ENCODE results near the gene DPYD. TPM values are rescaled to one million over a fixed set of nuclear protein-coding genes. Genes with fewer than 3 reads are reported as not detected.

Gene DPYD
- total and polyA plus RNA-seq, 9 donors: 17.2 to 45.9 (median 38.7) TPM

DNA sequence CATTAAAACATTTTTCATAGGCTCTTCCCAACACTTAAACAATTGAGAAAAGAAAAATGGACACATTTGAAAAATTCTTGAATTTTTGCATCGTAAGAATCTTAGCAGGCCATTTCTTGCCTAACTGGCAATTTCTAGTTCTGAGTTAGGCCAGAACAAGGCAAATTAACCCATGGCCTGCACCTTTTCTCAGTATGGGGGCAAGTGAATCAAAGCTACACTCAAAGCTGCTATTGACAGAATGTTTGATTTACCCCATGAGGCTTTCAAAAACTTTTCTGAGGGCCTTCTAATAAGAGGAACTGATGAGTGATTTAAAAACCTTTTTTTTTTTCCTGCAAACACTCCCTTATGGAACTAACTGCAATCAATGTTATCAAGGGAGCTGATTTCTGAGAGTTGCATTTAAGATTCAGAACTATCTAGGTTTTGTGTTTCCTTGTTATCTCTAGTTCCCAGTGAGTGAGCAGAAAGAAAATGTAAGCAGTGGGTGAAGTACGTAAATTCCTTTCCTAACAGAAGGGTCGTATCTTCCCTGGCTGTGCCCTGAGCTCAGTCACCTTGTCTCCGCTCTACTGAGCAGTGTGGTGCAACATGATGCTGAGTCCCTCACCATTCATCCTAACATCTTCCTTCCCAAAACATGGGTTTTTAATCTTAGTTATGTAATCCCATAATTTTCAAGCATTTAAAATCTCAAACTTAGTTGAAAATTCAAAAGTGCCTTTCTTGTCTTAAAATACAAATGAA lies 353.7 kb downstream of the DPYD start:
- Histone ChIP-seq H3K4me1 (ENCODE audit: insufficient read depth) (no peaks in the 10 kb centered on the region), H3K27me3 (no peaks in the 10 kb centered on the region), H3K36me3 (no peaks in the 10 kb centered on the region), H3K4me3 (no peak overlapping the region), H3K27ac (no peak overlapping the region), H3K9me3 (no peaks in the 10 kb centered on the region)
- DNase-seq: no peak
- no peak for TF ChIP-seq POLR2A (IDR thresholded peaks at IDR 0.05)
- no peak for TF ChIP-seq CTCF (IDR thresholded peaks at IDR 0.05)
- no peak for TF ChIP-seq EP300 (IDR thresholded peaks at IDR 0.05)
- intact Hi-C loops (cut with DNase I): no loop called here
- WGBS, 3 donors: 56 to 69% (median 61%) methylated on average over 4 of the region's 4 CpGs

- TF ChIP-seq POLR2A (IDR thresholded peaks at IDR 0.05) (no peak), EP300 (IDR thresholded peaks at IDR 0.05) (no peak), CTCF (IDR thresholded peaks at IDR 0.05) (no peak)
- no peak overlapping the region for H3K27ac ChIP-seq
- intact Hi-C loops (cut with DNase I): no loop called here
- no peak for DNase-seq
- no peaks in the 10 kb centered on the region for H3K27me3 ChIP-seq
- no peaks in the 10 kb centered on the region for H3K36me3 ChIP-seq
- H3K9me3 ChIP-seq: no peaks in the 10 kb centered on the region
- WGBS, 3 donors: 79 to 82% (median 81%) methylated on average over 5 of the region's 5 CpGs
- no peaks in the 10 kb centered on the region for H3K4me1 ChIP-seq (ENCODE audit: insufficient read depth)
- no peak overlapping the region for H3K4me3 ChIP-seq
These were observed 354.9 kb downstream of the DPYD start for GRCh38 chr1:97565886-97566285.

GRCh38 chr1:97563926-97564325 lies 356.9 kb downstream of the DPYD start:
- DNase-seq: no peak
- Histone ChIP-seq H3K36me3 (no peaks in the 10 kb centered on the region), H3K4me1 (ENCODE audit: insufficient read depth) (no peaks in the 10 kb centered on the region), H3K27ac (no peak overlapping the region), H3K4me3 (no peak overlapping the region), H3K9me3 (no peaks in the 10 kb centered on the region), H3K27me3 (no peaks in the 10 kb centered on the region)
- intact Hi-C loops (cut with DNase I): no loop called here
- WGBS, 3 donors: 77 to 79% (median 78%) methylated on average over 4 of the region's 4 CpGs
- no peak for TF ChIP-seq EP300 (IDR thresholded peaks at IDR 0.05)
- TF ChIP-seq CTCF (IDR thresholded peaks at IDR 0.05): no peak
- no peak for TF ChIP-seq POLR2A (IDR thresholded peaks at IDR 0.05)

DNA sequence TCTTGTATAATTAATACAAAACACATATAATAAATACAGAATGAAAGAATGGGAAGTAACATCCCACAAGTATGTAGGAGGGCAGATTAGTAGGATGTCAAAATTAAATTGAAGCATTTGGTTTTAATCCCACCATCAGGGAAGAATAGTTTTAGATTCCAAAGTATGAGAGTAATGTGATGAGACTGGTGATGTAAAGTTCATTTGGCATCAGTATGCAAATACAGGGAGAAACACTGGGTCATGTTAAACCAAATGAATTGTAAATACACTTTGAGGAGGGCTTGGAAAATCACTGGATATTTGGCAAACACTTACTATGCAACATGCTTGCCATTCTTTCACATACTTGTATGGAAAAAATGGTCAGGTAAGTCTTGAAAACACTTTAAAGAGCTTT lies 358.8 kb downstream of the DPYD start:
- Histone ChIP-seq H3K4me1 (ENCODE audit: insufficient read depth) (no peaks in the 10 kb centered on the region), H3K4me3 (no peak overlapping the region), H3K27ac (no peak overlapping the region), H3K9me3 (no peaks in the 10 kb centered on the region), H3K27me3 (no peaks in the 10 kb centered on the region), H3K36me3 (no peaks in the 10 kb centered on the region)
- intact Hi-C loops (cut with DNase I): no loop called here
- no peak for TF ChIP-seq EP300 (IDR thresholded peaks at IDR 0.05)
- TF ChIP-seq CTCF (IDR thresholded peaks at IDR 0.05): no peak
- TF ChIP-seq POLR2A (IDR thresholded peaks at IDR 0.05): no peak
- no peak for DNase-seq

Data from ovary (tissue), 9 donors.